ENCODE data around the gene ZBTB34. TPM values are rescaled to one million over a fixed set of nuclear protein-coding genes. Genes with fewer than 3 reads are reported as not detected.
A peak's percentile ranks its signal among the peaks of the same experiment; 100 is the strongest.

The ZBTB34 gene
- polyA plus RNA-seq, 2 of the 4 experiments (the other 2 are of a cell fraction), result 4.1 to 6.4 TPM

- Histone ChIP-seq H3K4me3 (peak overlapping the region; percentile 52), H3K4me1 (peaks cover 7% of the 10 kb centered on the region; the same call in 2 of the 3 replicates), H3K9me3 (no peaks in the 10 kb centered on the region; the same call in 2 of the 3 replicates), H3K4me2 (peak overlapping the region; percentile 78), H3K27ac (peak overlapping the region; percentile 68 to 95; a peak in 4 of 6 replicates)
- DNase-seq (ENCODE audit: low read depth in 1 of 2, low spot score in 1 of 2), result peak in 1 of 2 experiments; percentile 33
- POLR2A ChIA-PET, result interaction anchor here (0.6 to 1.4 kb wide), 4 partner anchors 12 to 481 kb away, joined by 3 to 5 read pairs (median 4); partner anchors contain the start of gene SLC2A8
- 56% methylated on average over 21 of the region's 43 CpGs for WGBS (ENCODE audit: missing lambda C conversion rate)
- ATAC-seq, result peak in 1 of 2 experiments; percentile 6; a peak in 1 of 6 replicates
- CTCF ChIA-PET, result interaction anchor here (2.4 kb wide), 1 partner anchor 12 kb away, joined by 10 read pairs; no protein-coding TSS in a partner anchor
- no peak for FAIRE-seq
- TF ChIP-seq NPAS2 (CRISPR knock-in tag; IDR thresholded peaks at IDR 0.05; ENCODE audit: borderline replicate concordance) (no peak), POLR2AphosphoS2 (conservative IDR thresholded peaks at IDR 0.05; ENCODE audit: low read length) (no peak), RARB (CRISPR knock-in tag; IDR thresholded peaks at IDR 0.05) (no peak), FOSL2 (IDR thresholded peaks at IDR 0.05) (no peak), FOSL2 (CRISPR knock-in tag; IDR thresholded peaks at IDR 0.05) (no peak), CTCF (IDR thresholded peaks at IDR 0.05) (no peak), TP53 (CRISPR knock-in tag; IDR thresholded peaks at IDR 0.05) (no peak), FOSB (CRISPR knock-in tag; IDR thresholded peaks at IDR 0.05) (no peak), MAFK (IDR thresholded peaks at IDR 0.05; ENCODE audit: partially characterized antibody) (no peak), ATOH8 (CRISPR knock-in tag; IDR thresholded peaks at IDR 0.05; ENCODE audit: low read depth) (no peak), POLR2A (IDR thresholded peaks at IDR 0.05; ENCODE audit: low read length) (no peak), RFX5 (IDR thresholded peaks at IDR 0.05) (no peak), RAD21 (conservative IDR thresholded peaks at IDR 0.05 in 1 of 2, IDR thresholded peaks at IDR 0.05 in 1 of 2) (no peak), KDM1A (IDR thresholded peaks at IDR 0.05; ENCODE audit: low read depth) (no peak), EP300 (IDR thresholded peaks at IDR 0.05) (no peak)
Observed at GRCh38 chr9:126915281-126915816, 54.9 kb downstream of the ZBTB34 start.

GRCh38 chr9:126915846-126916543 is 55.6 kb downstream of the ZBTB34 start:
- CTCF ChIA-PET, result interaction anchor here (1.0 to 2.4 kb wide), 5 partner anchors 9 to 46 kb away, joined by 3 to 10 read pairs (median 4); no protein-coding TSS in a partner anchor
- POLR2A ChIA-PET, result no interaction called here

GRCh38 chr9:126916909-126917308 is 56.5 kb downstream of the ZBTB34 start:
- no peak overlapping the region for H3K4me2 ChIP-seq
- ChIA-PET CTCF (interaction anchor here (0.6 to 1.7 kb wide), 6 partner anchors 8 to 282 kb away, joined by 3 to 5 read pairs (median 4); no protein-coding TSS in a partner anchor), POLR2A (no interaction called here)
- peaks cover 7% of the 10 kb centered on the region; the same call in 2 of the 3 replicates for H3K4me1 ChIP-seq
- 53% methylated on average over 2 of the region's 2 CpGs for WGBS (ENCODE audit: missing lambda C conversion rate)
- FAIRE-seq (no peak), ATAC-seq (0 out of 6 replicates have a peak, but pooled peaks of 1 of the 2 experiments have one; percentile 7), DNase-seq (ENCODE audit: low read depth in 1 of 2, low spot score in 1 of 2) (peak in 1 of 2 experiments; percentile 29)
- H3K9me3 ChIP-seq, result no peaks in the 10 kb centered on the region
- H3K27ac ChIP-seq, result no peak overlapping the region
- no peak overlapping the region for H3K4me3 ChIP-seq
- TF ChIP-seq MYC (IDR thresholded peaks at IDR 0.05; ENCODE audit: borderline replicate concordance, low read length) (no peak), EHMT2 (IDR thresholded peaks at IDR 0.05; ENCODE audit: low read depth) (no peak), JUN (IDR thresholded peaks at IDR 0.05) (no peak), HEYL (CRISPR knock-in tag; IDR thresholded peaks at IDR 0.05) (no peak), POLR2A (IDR thresholded peaks at IDR 0.05; ENCODE audit: low read length) (no peak), PHF8 (IDR thresholded peaks at IDR 0.05; ENCODE audit: borderline replicate concordance, low read depth) (no peak), FOSL2 (IDR thresholded peaks at IDR 0.05) (no peak), FOSL2 (CRISPR knock-in tag; IDR thresholded peaks at IDR 0.05) (no peak), SREBF2 (IDR thresholded peaks at IDR 0.05) (no peak), RCOR1 (IDR thresholded peaks at IDR 0.05; ENCODE audit: low read depth, low read length) (no peak), EP300 (IDR thresholded peaks at IDR 0.05) (no peak), ELK1 (IDR thresholded peaks at IDR 0.05; ENCODE audit: low read depth, low read length) (no peak)

More at GRCh38 chr9:126915846-126916543, 55.6 kb downstream of the ZBTB34 start:
- 97% methylated on average over 15 of the region's 15 CpGs for whole genome bisulfite sequencing (ENCODE audit: missing lambda C conversion rate)
- H3K27ac ChIP-seq, result no peak overlapping the region
- H3K9me3 ChIP-seq, result no peaks in the 10 kb centered on the region; the same call in 2 of the 3 replicates
- no peak for TF ChIP-seq MAX (IDR thresholded peaks at IDR 0.05)
- no peak for TF ChIP-seq NFE2L2 (conservative IDR thresholded peaks at IDR 0.05; ENCODE audit: low read length)
- TF ChIP-seq RCOR1 (IDR thresholded peaks at IDR 0.05; ENCODE audit: low read depth, low read length), result no peak
- TF ChIP-seq EHF (CRISPR knock-in tag; IDR thresholded peaks at IDR 0.05), result no peak
- H3K4me1 ChIP-seq, result peaks cover 7% of the 10 kb centered on the region; the same call in 2 of the 3 replicates
- H3K4me3 ChIP-seq, result no peak overlapping the region; the same call in 2 of the 3 replicates
- H3K4me2 ChIP-seq, result peak overlapping the region; percentile 78
- DNase-seq (ENCODE audit: low read depth in 1 of 2, low spot score in 1 of 2) (no peak), ATAC-seq (no peak), FAIRE-seq (no peak)
